HG03442 (cell line): Measurements from ENCODE around the gene SLC39A6.
"Not testable (repeated sequence)": the region's sequence is repeated elsewhere in the genome, so short reads cannot be mapped to it uniquely, and the experiment has no call there.

ENCODE experiments used
- ATAC-seq: cut with Tn5 transposase; IDR thresholded peaks from one replicate; pipeline ENCODE4 v1.9.1; 2021; ENCODE audit warnings: mild to moderate bottlenecking, moderate library complexity; ENCODE audit not compliant: unreplicated experiment

The SLC39A6 gene

GRCh38 chr18:36101943-36102342 is 27.2 kb downstream of the SLC39A6 start:
- ATAC-seq: no peak

GRCh38 chr18:36099311-36099710 is 29.8 kb downstream of the SLC39A6 start:
- ATAC-seq: no peak

GRCh38 chr18:36096955-36097354 is 32.2 kb downstream of the SLC39A6 start:
- ATAC-seq: no peak

- no peak for ATAC-seq
Measured at GRCh38 chr18:36095936-36096519, 33.1 kb downstream of the SLC39A6 start.

GRCh38 chr18:36094431-36094830 is 34.7 kb downstream of the SLC39A6 start:
- ATAC-seq: no peak

- ATAC-seq: not testable (repeated sequence)
Measured at GRCh38 chr18:36092116-36092515, 37.0 kb downstream of the SLC39A6 start.

GRCh38 chr18:36089001-36089400 is 40.1 kb downstream of the SLC39A6 start:
- ATAC-seq: no peak

GRCh38 chr18:36088256-36088655 is 40.9 kb downstream of the SLC39A6 start:
- ATAC-seq: no peak

- ATAC-seq: no peak
Measured at GRCh38 chr18:36086186-36086585, 43.0 kb downstream of the SLC39A6 start.

GRCh38 chr18:36085195-36085594 is 43.9 kb downstream of the SLC39A6 start:
- ATAC-seq: no peak

- ATAC-seq: no peak
Measured at GRCh38 chr18:36083729-36084128, 45.4 kb downstream of the SLC39A6 start.

- ATAC-seq: not testable (repeated sequence)
Measured at GRCh38 chr18:36081118-36081517, 48.0 kb downstream of the SLC39A6 start.

GRCh38 chr18:36078751-36079529 is 50.2 kb downstream of the SLC39A6 start:
- no peak for ATAC-seq

GRCh38 chr18:36077764-36078163 is 51.4 kb downstream of the SLC39A6 start:
- ATAC-seq: not testable (repeated sequence)

- ATAC-seq: no peak
Measured at GRCh38 chr18:36075862-36076587, 53.1 kb downstream of the SLC39A6 start.

- ATAC-seq: no peak
Measured at GRCh38 chr18:36074435-36074834, 54.7 kb downstream of the SLC39A6 start.

GRCh38 chr18:36073676-36074075 is 55.5 kb downstream of the SLC39A6 start:
- ATAC-seq: no peak

GRCh38 chr18:36072406-36072805 is 56.7 kb downstream of the SLC39A6 start:
- not testable (repeated sequence) for ATAC-seq

- ATAC-seq: peak; percentile 95
Measured at GRCh38 chr18:36067055-36067957, 61.8 kb downstream of the SLC39A6 start, which contains the start of gene RPRD1A. Gene RPRD1A (minus strand): TSS chr18:36067559. CDS start chr18:36067404, 155 bp downstream.

- peak; percentile 2 for ATAC-seq
Measured at GRCh38 chr18:36066686-36067054, 62.5 kb downstream of the SLC39A6 start.

GRCh38 chr18:36066001-36066400 is 63.1 kb downstream of the SLC39A6 start:
- ATAC-seq: no peak
